ENCODE data around the gene ZNF892. TPM values are rescaled to one million over a fixed set of nuclear protein-coding genes. Genes with fewer than 3 reads are reported as not detected.

The ZNF892 gene
- 1 to 10 TPM; 2.9 to 3.3 TPM for total RNA-seq

DNA sequence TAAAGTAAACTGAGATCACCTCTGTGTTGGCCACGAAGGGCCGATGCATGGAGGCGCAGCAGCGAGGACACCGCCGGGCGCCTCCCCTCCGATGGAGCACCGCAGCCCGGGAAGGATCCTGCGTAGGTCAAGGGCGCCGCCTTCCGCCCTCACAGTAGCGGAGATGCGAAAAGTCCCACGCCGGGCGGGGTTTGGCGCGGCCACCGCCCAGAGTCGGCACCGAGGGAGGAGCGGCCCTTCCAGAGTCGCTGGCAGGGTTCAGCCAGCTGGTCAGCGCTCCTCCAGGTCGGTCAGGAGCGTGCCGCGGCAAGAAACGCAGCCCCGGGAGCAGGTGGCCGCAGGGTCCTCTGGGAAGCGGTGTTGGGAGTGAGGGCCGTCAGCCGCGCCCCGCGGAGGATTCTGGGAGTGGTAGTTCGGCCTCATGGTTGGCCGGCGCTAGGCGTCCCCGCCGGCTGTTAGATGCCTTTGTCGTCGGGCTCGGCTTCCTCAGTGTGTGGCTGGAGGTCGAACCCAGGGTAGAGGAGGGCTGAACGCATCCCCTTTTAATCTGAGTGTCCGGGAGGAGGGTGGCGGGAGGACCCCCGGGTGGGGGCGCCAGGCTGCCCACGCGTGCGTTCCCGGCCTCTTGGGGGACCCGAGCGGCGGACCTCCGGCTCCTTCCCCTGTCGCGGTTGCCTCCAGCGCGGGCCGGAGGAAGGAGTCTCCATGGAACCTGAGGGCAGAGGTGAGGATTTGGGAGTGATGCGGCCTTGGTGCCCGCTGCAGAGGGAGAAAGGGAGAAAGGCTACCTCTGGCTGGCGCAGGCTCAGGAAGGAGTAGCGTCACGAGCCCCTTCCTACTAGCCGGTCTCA lies at the start of gene ZNF892:
TSS of gene ZNF892 (plus strand) at position 411 of the 851 bp plus-strand sequence. CDS start at position 706, 295 bp downstream.
- H3K4me3 Mint-ChIP-seq, result peak within 1 kb of the TSS; percentile 87

DNA sequence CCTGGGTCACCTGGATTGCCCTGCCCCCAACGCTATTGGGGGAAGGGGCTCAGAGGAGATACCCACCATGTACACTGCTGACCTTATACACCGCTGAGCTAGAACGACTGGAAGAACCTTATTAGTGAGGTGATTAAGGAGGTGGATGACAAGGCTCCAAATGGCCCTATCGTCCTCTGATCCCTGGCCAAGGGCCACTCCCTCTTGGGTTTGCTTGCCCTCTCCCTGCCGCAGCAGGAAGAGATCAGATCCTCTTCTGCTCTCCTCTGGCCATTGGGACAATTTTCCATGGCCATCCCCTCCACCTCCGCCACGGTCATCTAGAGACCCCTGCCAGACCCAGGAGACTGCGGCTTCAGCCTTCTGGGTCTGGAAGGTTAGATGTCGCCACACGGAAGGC lies 48.9 kb upstream of the ZNF892 start:
- H3K36me3 Mint-ChIP-seq (ENCODE audit: low read depth), result peaks cover 47% of the 10 kb centered on the region
- H3K27ac Mint-ChIP-seq, result no peak overlapping the region
- H3K4me1 Mint-ChIP-seq (ENCODE audit: low read depth), result peaks cover 13% of the 10 kb centered on the region
- CTCF ChIA-PET, result interaction anchor here (1.1 to 1.7 kb wide), 3 partner anchors 37 to 136 kb away, joined by 3 to 5 read pairs (median 3); partner anchors contain the start of gene MRPS5
- POLR2A ChIA-PET, result no interaction called here
- H3K27me3 Mint-ChIP-seq, result no peaks in the 10 kb centered on the region
- TF ChIP-seq, protein P1, sequence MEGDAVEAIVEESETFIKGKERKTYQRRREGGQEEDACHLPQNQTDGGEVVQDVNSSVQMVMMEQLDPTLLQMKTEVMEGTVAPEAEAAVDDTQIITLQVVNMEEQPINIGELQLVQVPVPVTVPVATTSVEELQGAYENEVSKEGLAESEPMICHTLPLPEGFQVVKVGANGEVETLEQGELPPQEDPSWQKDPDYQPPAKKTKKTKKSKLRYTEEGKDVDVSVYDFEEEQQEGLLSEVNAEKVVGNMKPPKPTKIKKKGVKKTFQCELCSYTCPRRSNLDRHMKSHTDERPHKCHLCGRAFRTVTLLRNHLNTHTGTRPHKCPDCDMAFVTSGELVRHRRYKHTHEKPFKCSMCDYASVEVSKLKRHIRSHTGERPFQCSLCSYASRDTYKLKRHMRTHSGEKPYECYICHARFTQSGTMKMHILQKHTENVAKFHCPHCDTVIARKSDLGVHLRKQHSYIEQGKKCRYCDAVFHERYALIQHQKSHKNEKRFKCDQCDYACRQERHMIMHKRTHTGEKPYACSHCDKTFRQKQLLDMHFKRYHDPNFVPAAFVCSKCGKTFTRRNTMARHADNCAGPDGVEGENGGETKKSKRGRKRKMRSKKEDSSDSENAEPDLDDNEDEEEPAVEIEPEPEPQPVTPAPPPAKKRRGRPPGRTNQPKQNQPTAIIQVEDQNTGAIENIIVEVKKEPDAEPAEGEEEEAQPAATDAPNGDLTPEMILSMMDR (IDR thresholded peaks at IDR 0.05), result no peak
- peak overlapping the region; percentile 78 for H3K4me3 Mint-ChIP-seq
- DNase-seq (no peak), ATAC-seq (no peak)
- intact Hi-C loops (cut with micrococcal nuclease), result loop anchor here (5.0 kb wide), 1 partner anchor 36 kb away; the partner anchor contains the start of gene MRPS5
- peaks cover 15% of the 10 kb centered on the region for H3K9me3 Mint-ChIP-seq

More for the DNA sequence above, at the start of gene ZNF892:
- TF ChIP-seq, protein P1 (IDR thresholded peaks at IDR 0.05), result no peak
- intact Hi-C loops (cut with micrococcal nuclease), result no loop called here
- no peaks in the 10 kb centered on the region for H3K27me3 Mint-ChIP-seq
- DNase-seq (peak; percentile 88), ATAC-seq (peak; percentile 95)
- H3K4me1 Mint-ChIP-seq (ENCODE audit: low read depth), result peaks cover 9% of the 10 kb centered on the region
- peak within 1 kb of the TSS; percentile 82 for H3K27ac Mint-ChIP-seq
- POLR2A ChIA-PET, result interaction anchor here (1.0 kb wide), 1 partner anchor 42 kb away, joined by 3 read pairs; the partner anchor contains the start of gene ZNF2
- H3K36me3 Mint-ChIP-seq (ENCODE audit: low read depth), result peaks cover 37% of the 10 kb centered on the region
- CTCF ChIA-PET, result interaction anchor here (2.0 kb wide), 1 partner anchor 42 kb away, joined by 5 read pairs; the partner anchor contains the start of gene ZNF2
- peaks cover 26% of the 10 kb centered on the region for H3K9me3 Mint-ChIP-seq

DNA sequence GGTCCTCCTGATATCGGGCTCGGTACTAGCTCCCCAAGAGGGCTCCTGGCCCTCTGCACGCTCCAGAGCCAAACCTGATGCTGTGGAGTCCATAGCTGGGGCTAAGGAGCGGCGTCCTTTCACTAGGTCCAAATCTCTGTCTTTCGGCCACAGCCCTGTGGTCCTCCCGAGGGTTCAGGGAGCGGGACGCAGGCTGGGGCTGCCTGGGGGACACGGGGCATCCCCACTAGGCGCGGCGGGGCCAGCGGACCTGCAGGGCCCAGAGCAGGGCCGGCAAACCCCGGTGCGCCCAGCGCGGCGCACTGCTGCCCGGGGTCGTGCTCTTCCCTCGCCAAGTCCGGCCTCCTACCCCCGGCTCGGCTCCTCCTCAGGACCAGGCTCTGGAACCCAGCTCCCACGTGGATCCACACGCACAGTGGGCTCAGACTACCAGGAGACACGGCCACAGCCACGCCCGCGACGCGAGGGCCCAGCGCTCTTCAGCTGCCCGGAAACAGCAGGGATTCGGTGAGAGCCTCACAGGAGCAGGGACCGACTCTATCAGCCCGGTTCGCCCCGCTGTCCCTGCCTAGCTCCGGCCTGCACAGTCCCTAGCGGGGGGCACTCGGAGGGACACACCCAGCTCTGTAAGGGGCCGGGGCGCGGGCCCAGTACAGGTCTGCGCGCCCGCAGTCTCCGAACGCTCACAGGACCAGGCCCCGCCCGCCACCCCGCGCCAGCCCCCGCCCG lies 48.3 kb upstream of the ZNF892 start:
- TF ChIP-seq, protein P1 (IDR thresholded peaks at IDR 0.05), result no peak
- peaks cover 42% of the 10 kb centered on the region for H3K36me3 Mint-ChIP-seq (ENCODE audit: low read depth)
- ATAC-seq (peak; percentile 63), DNase-seq (peak; percentile 38)
- no peaks in the 10 kb centered on the region for H3K27me3 Mint-ChIP-seq
- peak overlapping the region; percentile 78 for H3K4me3 Mint-ChIP-seq
- intact Hi-C loops (cut with micrococcal nuclease), result loop anchor here (5.0 kb wide), 1 partner anchor 37 kb away; the partner anchor contains the start of gene MRPS5
- ChIA-PET CTCF (interaction anchor here (0.6 to 1.8 kb wide), 5 partner anchors 79 to 172 kb away, joined by 3 to 5 read pairs (median 3); no protein-coding TSS in a partner anchor), POLR2A (interaction anchor here (0.5 to 1.3 kb wide), 6 partner anchors 9 to 137 kb away, joined by 3 to 5 read pairs (median 3); no protein-coding TSS in a partner anchor)
- peaks cover 12% of the 10 kb centered on the region for H3K9me3 Mint-ChIP-seq
- peaks cover 18% of the 10 kb centered on the region for H3K4me1 Mint-ChIP-seq (ENCODE audit: low read depth)
- H3K27ac Mint-ChIP-seq, result peak overlapping the region; percentile 69

DNA sequence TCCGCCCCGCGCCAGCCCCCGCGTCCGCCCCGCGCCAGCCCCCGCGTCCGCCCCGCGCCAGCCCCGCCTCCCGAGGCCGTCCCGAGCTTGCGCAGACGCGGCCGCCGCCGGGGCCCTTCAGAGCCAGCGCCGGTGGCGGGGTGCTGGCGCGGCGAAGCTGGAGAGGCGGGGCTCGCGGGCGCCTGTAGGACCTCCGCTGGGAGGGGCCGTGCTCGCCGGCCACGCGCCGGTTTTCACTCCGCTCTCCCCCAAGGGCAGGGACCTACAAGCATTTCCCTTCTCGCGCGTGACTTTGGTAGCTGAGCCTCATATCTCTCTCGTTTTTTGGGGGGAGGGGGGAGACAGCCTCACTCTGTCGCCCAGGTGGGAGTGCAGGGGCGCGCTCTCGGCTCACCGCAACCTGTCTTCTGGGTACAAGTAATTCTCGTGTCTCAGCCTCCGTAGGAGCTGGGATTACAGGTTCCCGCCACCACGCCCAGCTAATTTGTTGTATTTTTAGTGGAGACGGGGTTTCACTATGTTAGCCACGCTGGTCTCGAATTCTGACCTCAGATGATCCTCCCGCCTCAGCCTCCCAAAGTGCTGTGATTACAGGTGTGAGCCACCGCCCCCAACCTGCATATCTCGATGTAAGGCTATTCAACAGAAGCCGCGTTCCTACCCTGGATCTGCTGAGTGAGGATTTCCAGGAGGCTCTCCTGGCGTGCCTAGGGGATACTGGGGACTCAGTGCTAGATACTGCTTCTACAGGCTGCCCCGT lies 47.5 kb upstream of the ZNF892 start, which contains the start of gene ZNF514:
TSS of gene ZNF514 (minus strand) at position 159 of the 760 bp plus-strand sequence. CDS start 6,595 bp downstream, outside the sequence.
- Mint-ChIP-seq H3K9me3 (peaks cover 5% of the 10 kb centered on the region), H3K36me3 (ENCODE audit: low read depth) (peaks cover 34% of the 10 kb centered on the region), H3K27ac (peak within 1 kb of the TSS; percentile 88), H3K4me3 (peak within 1 kb of the TSS; percentile 78), H3K4me1 (ENCODE audit: low read depth) (peaks cover 23% of the 10 kb centered on the region), H3K27me3 (no peaks in the 10 kb centered on the region)
- ChIA-PET POLR2A (interaction anchor here (0.5 to 1.3 kb wide), 5 partner anchors 9 to 80 kb away, joined by 3 to 5 read pairs (median 3); no protein-coding TSS in a partner anchor), CTCF (interaction anchor here (0.6 to 1.8 kb wide), 4 partner anchors 80 to 137 kb away, joined by 3 to 5 read pairs (median 4); no protein-coding TSS in a partner anchor)
- ATAC-seq, result peak; percentile 95
- intact Hi-C loops (cut with micrococcal nuclease), result loop anchor here (5.0 to 10.0 kb wide), 2 partner anchors 38 to 85 kb away; partner anchors contain the start of gene MRPS5
- TF ChIP-seq, protein P1 (IDR thresholded peaks at IDR 0.05), result no peak
- peak; percentile 80 for DNase-seq

All from activated CD8-positive, alpha-beta T cell treated with anti-CD3 and anti-CD28 coated beads for 36 hours (primary cell).